GM13977 (cell line): Measurements from ENCODE around the gene RCOR1.
"Not testable (repeated sequence)": the region's sequence is repeated elsewhere in the genome, so short reads cannot be mapped to it uniquely, and the experiment has no call there.

Source experiments
- DNase-seq: peaks from one replicate; pipeline ENCODE4 v3.0.0; 2012; ENCODE audit warnings: low spot score
- in situ Hi-C: fragments of 300-500 bp; cut with MboI; formaldehyde crosslinking; loops from one replicate; pipeline ENCODE4 v1.12.0; 2022; ENCODE audit warnings: low sequenced_read_pairs, low pct_unique_long_range_greater_than_20kb, mixed read lengths, inconsistent platforms; ENCODE audit not compliant: unreplicated experiment
- TF ChIP-seq, protein P1 (sequence below): IDR thresholded peaks from 2 replicates; pipeline ENCODE4 v1.5.1; 2012; ENCODE audit warnings: mild to moderate bottlenecking, control low read depth; ENCODE audit not compliant: insufficient read depth; ENCODE audit errors: extremely low read depth, missing control alignments

RCOR1 gene

GRCh38 chr14:102629808-102630350, 37.4 kb downstream of the RCOR1 start:
- in situ Hi-C loops, result no loop called here
- no peak for DNase-seq
- TF ChIP-seq, protein P1, sequence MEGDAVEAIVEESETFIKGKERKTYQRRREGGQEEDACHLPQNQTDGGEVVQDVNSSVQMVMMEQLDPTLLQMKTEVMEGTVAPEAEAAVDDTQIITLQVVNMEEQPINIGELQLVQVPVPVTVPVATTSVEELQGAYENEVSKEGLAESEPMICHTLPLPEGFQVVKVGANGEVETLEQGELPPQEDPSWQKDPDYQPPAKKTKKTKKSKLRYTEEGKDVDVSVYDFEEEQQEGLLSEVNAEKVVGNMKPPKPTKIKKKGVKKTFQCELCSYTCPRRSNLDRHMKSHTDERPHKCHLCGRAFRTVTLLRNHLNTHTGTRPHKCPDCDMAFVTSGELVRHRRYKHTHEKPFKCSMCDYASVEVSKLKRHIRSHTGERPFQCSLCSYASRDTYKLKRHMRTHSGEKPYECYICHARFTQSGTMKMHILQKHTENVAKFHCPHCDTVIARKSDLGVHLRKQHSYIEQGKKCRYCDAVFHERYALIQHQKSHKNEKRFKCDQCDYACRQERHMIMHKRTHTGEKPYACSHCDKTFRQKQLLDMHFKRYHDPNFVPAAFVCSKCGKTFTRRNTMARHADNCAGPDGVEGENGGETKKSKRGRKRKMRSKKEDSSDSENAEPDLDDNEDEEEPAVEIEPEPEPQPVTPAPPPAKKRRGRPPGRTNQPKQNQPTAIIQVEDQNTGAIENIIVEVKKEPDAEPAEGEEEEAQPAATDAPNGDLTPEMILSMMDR, result no peak

GRCh38 chr14:102630405-102630804, 38.0 kb downstream of the RCOR1 start:
- TF ChIP-seq, protein P1, result no peak
- in situ Hi-C loops, result no loop called here
- no peak for DNase-seq

DNA sequence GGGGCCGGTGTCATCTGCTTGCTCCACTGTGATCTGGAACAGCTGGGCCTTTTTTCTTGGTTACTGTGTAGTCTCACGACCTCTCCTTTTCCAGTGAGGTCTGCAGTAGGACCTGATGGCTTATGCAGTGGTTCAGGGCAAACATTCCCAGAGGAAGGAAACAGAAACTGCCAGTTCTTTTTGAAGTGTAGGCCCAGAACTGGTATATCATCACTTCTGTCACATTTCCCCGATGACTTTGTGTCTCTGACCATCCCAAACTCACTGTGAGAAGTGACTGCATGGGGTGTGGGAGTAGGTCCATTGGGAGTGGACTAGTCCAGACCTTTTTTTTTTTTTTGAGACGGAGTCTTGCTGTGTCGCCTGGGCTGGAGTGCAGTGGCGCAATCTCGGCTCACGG, 38.4 kb downstream of the RCOR1 start:
- DNase-seq, result no peak
- in situ Hi-C loops, result no loop called here
- TF ChIP-seq, protein P1, result no peak

GRCh38 chr14:102633906-102634595, 41.6 kb downstream of the RCOR1 start:
- in situ Hi-C loops, result no loop called here
- no peak for DNase-seq
- TF ChIP-seq, protein P1, result no peak

GRCh38 chr14:102639611-102640010, 47.2 kb downstream of the RCOR1 start:
- in situ Hi-C loops, DNase-seq: not testable (repeated sequence)

DNA sequence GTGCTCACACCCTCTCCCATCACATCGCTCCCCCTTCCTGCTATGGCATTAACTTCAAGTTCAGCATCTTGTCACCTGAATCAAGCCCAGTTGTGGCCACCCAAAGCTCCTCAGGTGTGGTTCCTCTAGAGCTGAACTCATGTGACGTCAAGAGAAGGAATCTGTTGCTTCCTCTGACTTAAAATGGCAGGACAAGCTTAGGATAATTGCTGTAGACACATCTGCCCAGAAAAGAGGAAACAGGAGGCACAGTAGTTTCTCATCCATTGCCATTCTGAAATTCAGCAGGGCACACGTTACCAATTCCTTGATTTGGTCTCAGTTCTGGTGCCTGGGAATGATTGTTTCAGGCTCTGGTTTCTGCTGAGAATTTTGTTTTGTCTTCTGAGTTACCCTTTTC, 52.1 kb downstream of the RCOR1 start:
- no peak for DNase-seq
- in situ Hi-C loops, result no loop called here
- TF ChIP-seq, protein P1, result no peak

- TF ChIP-seq, protein P1, result no peak
- no peak for DNase-seq
- in situ Hi-C loops, result no loop called here
These were observed 53.4 kb downstream of the RCOR1 start for GRCh38 chr14:102645746-102646440.
